NOMO-1 (cell line): ENCODE measurements around the gene LRP10.

ENCODE experiments used
- DNase-seq, 2 experiments: peaks; one replicate each; lab custom pipeline; 2025; ENCODE audit not compliant: unreplicated experiment in 2 of 2; lab: John Stamatoyannopoulos, UW

LRP10 gene

GRCh38 chr14:22908601-22909000 lies 37.1 kb downstream of the LRP10 start:
- DNase-seq = peak; percentile 64 to 87

GRCh38 chr14:22910916-22911315 lies 39.4 kb downstream of the LRP10 start:
- no peak for DNase-seq

GRCh38 chr14:22914836-22915235 lies 43.3 kb downstream of the LRP10 start:
- DNase-seq = peak in 1 of 2 experiments; percentile 33

GRCh38 chr14:22915886-22916521 lies 44.5 kb downstream of the LRP10 start:
- DNase-seq = peak; percentile 55 to 85

DNA sequence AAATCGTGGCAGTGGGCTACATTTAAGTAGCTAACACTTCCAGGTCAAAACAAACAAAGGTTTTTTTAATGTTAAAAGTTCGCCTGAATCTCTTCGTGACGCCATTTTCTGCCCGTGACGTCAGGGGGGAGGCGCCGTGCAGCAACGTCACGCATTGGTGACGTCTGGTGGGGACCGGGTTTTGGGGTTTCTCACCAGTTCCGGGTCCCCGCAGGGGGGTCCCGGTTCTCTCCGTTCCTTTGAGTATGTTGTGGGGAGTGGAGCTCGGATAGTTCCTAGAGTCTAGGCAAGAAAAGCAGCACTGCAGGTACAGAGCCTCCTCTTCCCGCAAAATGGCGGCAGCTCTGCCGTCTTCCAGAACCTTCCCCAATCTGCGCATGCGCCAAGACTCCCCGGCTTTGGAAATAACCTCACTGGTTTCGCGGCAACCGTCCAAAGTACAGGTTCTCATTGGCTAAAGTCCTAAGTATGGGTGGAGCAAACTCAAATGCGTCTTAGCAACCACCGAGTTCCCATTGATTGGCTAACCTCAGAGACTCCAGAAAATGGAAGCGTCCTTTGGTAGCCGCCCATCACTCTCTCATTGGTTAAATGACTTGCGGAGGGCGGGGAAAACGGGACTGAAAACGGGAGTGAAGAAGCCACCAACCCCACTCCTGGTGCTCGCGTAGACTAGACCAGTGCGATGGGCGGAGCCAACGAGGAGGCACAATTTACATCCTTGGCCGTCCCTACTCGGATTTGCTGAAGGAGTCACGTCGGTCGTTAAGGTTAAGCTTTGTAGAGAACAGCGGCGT lies 47.5 kb downstream of the LRP10 start, which contains the start of gene RBM23:
RBM23 (minus strand) TSS at position 346 of the 797 bp plus-strand sequence.
- peak; percentile 99 to 100 for DNase-seq

DNA sequence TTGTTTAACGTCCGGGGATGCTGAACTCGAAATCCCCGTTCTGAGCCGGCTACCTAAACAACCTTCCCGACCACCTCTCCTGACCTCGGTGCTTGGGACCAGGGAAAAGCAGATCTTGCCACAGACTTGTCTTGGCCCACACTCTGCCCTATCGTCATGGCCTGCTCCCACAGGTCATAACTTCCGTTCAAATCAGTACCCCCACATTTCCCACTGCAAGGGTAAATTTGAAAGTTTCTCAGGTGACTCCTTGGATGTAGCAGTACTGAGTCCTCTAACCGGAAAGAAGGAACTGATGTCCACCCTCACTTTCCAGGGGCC lies 48.0 kb downstream of the LRP10 start:
- no peak for DNase-seq

DNA sequence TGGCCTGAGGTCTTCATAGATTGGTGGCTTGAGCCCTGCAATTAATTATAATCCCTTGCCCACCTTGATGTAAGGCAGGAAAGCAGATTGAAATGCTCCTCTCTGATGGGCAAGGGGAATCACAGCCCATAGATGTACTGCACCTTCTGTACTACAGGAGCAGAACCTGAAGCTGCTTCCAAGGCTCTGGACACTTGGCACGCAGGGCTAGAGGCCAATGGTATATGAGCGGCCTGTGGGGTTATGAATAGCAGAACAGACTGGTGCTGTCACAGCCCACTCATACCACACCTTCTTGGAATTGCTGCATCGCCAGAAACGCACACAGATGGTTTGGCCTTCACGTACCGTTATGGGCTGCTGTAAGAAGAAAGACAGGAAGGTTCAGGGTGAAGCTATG lies 49.2 kb downstream of the LRP10 start:
- no peak for DNase-seq

- DNase-seq = no peak
Measured at GRCh38 chr14:22922294-22922693, 50.8 kb downstream of the LRP10 start.

DNA sequence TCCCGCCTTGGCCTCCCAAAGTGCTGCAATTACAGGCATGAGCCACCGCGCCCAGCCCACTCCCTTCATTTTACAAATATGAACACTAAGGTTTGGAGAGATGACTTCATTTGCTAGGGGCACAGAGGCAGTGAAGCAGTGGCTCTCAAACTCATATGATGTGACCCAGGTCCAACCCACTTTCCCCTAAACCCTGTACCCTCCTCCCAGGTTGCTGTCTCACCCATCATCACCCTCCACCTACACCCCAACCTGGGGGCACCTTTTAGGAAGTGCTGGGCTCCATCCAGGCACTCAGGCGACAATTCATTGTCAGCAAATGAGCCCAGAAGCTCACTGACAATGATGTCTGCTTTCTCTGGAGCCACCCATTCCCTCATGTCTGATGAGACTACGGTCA lies 52.2 kb downstream of the LRP10 start:
- no peak for DNase-seq

- no peak for DNase-seq
Measured at GRCh38 chr14:22925513-22925912, 54.0 kb downstream of the LRP10 start.

GRCh38 chr14:22926316-22926715 lies 54.8 kb downstream of the LRP10 start:
- DNase-seq = no peak

DNA sequence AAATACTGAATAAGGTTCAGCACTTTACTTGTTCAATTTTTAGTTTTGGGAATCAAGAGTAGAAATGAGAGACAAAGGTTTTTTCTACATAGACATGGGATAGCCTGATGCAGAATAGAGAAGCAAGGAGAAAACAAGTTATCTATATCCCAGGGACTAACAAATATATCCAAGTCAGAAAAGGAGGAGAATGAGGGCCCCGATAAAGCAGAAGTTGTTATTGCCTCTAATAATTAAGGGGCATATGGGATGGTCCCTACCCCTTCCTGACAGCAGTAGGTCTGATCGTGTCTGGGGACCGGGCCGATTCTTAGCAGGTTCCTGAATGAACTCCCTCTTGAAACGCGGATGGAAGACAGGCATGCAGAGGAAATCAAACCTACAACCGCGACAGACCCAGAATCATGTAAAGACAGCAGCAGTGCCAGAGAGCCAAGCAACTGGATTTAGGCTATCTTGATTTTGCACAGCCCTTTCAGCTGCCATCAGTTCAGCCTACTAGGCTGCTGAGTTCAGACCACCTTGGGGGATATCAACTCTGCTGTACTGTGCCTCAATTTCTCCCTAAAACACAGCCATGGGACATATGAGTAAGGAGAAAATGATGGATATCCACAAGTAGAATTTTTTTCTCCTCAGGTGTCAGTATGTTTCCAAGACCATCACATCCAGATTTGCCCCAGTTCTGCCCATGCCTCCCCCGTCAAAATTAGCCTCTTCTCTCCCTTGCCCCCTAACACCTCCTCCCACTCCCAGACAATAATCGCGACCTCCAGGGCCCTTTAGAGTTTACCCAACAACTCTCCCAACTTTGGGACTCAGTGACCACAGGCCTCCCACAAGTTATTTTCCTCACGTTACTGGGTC lies 56.9 kb downstream of the LRP10 start:
- DNase-seq = no peak

GRCh38 chr14:22929104-22929960 lies 57.8 kb downstream of the LRP10 start, which contains the start of gene PRMT5:
Gene PRMT5 (minus strand): TSS chr14:22929376. CDS start chr14:22929361, 15 bp downstream.
- peak; percentile 98 to 100 for DNase-seq

- no peak for DNase-seq
Measured at GRCh38 chr14:22929961-22930364, 58.4 kb downstream of the LRP10 start.
